ENCODE results near the gene BMI1.

DNA sequence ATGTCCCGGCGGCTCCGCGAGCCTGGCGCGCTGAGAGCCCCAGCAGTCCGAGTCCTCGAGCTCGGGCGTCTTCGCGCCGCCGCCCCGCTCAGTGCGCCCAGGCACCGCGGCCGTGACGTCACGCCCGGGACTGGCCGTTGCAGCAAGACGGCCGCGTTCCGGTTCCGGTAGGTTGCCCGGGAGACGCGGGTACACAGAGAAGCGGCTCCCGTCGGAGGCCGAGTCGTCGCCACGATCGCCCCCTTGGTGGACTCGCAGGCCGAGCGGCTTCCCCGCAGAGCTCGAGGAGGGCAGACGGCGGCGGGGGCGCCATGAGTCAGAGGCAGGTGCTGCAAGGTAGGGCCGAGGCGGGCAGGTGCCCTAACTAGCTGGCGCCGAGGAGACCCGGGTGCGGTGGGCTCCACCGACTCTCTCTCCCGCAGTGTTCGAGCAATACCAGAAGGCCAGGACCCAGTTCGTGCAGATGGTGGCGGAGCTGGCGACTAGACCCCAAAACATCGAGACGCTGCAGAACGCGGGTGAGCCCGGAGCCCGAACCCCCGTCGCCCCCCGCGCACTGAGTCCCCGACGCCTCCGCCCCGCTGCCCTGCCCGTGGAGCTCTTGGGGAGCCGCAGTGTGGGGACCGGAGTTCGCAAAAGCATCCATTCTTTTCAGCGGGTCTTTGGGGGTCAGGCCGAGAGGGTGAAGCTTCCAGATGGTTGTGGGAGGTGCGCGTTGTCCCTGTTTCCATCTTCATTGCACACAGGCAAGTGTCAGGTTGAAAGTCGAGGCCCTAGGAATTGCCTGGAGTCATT, 24.6 kb downstream of the BMI1 start, which contains the start of gene SPAG6:
- TF ChIP-seq PPARA (CRISPR knock-in tag; IDR thresholded peaks at IDR 0.05; ENCODE audit: borderline replicate concordance) = no peak
- no peak for TF ChIP-seq RARB (CRISPR knock-in tag; IDR thresholded peaks at IDR 0.05)
- no peak for TF ChIP-seq PATZ1 (CRISPR knock-in tag; IDR thresholded peaks at IDR 0.05; ENCODE audit: borderline replicate concordance)
- no peak for TF ChIP-seq ZNF8 (CRISPR knock-in tag; IDR thresholded peaks at IDR 0.05)
- TF ChIP-seq ESRRG (CRISPR knock-in tag; IDR thresholded peaks at IDR 0.05) = no peak
- TF ChIP-seq POU6F1 (CRISPR knock-in tag; IDR thresholded peaks at IDR 0.05; ENCODE audit: borderline replicate concordance, low read depth) = no peak
- TF ChIP-seq ZC3H10 (CRISPR knock-in tag; IDR thresholded peaks at IDR 0.05) = no peak
- no peak for TF ChIP-seq ZFP30 (CRISPR knock-in tag; IDR thresholded peaks at IDR 0.05)
- TF ChIP-seq CSRNP3 (CRISPR knock-in tag; IDR thresholded peaks at IDR 0.05) = no peak
